ENCODE data around the gene BCAN. TPM values are rescaled to one million over a fixed set of nuclear protein-coding genes. Genes with fewer than 3 reads are reported as not detected.

Gene BCAN
- total and polyA plus RNA-seq, 10 donors = 0.10 to 0.11 TPM; not detected in 8

DNA sequence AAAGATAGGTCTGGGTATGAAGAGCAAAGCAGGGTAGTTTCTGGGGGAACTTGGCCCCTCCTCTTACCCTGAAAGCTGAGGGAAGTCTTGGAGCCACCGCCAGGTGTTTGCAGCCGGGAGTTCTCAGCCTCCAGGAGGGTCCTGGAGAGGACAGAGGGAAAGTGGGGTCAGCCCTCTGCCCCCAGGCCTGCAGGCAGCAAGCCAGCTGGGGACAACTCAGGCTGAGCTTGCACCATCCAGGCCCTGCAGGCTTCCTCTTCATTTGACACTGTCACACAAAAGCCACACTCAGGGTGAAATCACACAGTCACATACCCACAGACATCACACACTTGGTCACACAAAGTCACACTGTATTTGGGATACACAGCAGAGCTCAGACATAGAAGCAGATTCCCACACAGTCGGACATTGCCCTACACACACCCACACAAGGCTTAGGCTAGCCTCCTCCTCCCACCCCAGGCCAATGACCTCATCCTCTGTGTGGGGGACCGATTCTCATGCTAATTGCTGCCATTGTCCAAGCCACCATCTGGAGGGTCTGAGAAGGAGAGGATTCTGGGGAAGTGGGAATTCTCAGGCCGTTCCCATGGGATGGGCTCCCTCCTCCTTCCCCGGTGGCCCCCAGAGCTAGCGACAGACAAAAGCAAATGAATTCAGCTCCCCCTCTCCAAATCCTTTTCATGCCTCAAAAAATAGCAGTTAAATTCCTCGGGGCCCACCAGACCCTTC, 31.6 kb downstream of the BCAN start:
- TF ChIP-seq, protein P1, sequence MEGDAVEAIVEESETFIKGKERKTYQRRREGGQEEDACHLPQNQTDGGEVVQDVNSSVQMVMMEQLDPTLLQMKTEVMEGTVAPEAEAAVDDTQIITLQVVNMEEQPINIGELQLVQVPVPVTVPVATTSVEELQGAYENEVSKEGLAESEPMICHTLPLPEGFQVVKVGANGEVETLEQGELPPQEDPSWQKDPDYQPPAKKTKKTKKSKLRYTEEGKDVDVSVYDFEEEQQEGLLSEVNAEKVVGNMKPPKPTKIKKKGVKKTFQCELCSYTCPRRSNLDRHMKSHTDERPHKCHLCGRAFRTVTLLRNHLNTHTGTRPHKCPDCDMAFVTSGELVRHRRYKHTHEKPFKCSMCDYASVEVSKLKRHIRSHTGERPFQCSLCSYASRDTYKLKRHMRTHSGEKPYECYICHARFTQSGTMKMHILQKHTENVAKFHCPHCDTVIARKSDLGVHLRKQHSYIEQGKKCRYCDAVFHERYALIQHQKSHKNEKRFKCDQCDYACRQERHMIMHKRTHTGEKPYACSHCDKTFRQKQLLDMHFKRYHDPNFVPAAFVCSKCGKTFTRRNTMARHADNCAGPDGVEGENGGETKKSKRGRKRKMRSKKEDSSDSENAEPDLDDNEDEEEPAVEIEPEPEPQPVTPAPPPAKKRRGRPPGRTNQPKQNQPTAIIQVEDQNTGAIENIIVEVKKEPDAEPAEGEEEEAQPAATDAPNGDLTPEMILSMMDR (IDR thresholded peaks at IDR 0.05 in 8 of 11, conservative IDR thresholded peaks at IDR 0.05 in 3 of 11) = no peak
- TF ChIP-seq POLR2AphosphoS5 (IDR thresholded peaks at IDR 0.05) = peak in 2 of 3 donors; percentile 44 to 48
- TF ChIP-seq POLR2A (IDR thresholded peaks at IDR 0.05) = no peak
- no peaks in the 10 kb centered on the region for H3K9me3 ChIP-seq
- peaks cover 0 to 51% (median 23%) of the 10 kb centered on the region in 7 donors for H3K27me3 ChIP-seq (replicated peaks in 1 of 7)
- 64 to 68% (median 65%) methylated on average over 7 to 8 of the region's 8 CpGs for whole genome bisulfite sequencing, 5 donors
- H3K27ac ChIP-seq = peak overlapping the region in 7 of 8 donors; percentile 26 to 87 (median 82)
- no peak for DNase-seq
- H3K4me3 ChIP-seq = peak overlapping the region in 6 of 8 donors; percentile 25 to 73 (median 56)
- peaks cover 0 to 32% (median 0%) of the 10 kb centered on the region in 6 donors for H3K36me3 ChIP-seq
- H3K4me1 ChIP-seq = peaks cover 3 to 93% (median 62%) of the 10 kb centered on the region in 6 donors
- intact Hi-C loops (cut with DNase I; ENCODE audit: low total_unique reads) = no loop called here

DNA sequence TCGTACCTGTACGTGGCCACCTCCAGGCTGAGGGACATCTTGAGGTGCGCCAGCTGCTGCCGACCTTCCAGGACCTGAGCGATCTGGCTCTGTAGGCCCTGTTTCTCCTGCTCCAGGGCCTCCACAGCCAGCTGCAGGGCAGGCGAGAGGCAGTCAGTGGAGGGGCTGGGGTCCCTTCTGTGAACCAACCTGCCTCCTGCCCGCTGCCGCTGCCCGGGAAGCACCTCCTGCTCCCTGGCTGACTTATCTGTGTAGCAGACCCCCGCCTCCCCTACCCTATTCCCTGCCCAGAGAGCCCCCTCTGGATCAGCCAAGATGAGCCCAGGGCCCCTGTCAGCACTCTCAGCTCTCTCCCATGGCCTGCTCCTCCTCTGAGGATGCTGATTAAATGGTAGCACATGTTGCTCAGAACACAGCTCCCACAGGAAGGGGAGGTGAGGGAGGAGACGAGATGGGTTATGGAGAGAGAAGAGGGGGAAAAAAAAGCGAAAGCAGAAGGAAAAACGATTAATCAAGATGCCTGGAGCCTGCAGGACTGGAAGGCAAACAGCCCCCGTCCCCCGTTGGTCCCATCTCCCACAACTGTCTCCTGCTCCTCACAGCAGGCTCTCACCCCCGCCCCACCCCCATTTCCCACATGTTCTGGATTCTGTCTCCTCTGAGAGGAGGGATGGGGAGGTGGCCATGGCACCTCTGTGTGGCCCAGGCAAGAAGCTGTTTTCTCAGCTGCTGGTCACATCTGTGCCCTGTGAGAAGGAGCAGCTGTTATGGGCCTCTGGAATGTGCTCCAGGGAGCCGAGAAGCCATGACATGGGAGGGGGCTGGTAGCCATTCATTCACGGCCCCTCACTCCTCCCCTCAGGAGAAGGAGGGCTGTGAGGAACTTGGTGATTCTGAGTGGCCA, 33.5 kb downstream of the BCAN start:
- peaks cover 3 to 77% (median 51%) of the 10 kb centered on the region in 6 donors for H3K4me1 ChIP-seq
- no peak for DNase-seq
- H3K27me3 ChIP-seq (replicated peaks in 1 of 7) = peaks cover 0 to 69% (median 33%) of the 10 kb centered on the region in 7 donors
- TF ChIP-seq, protein P1 (IDR thresholded peaks at IDR 0.05 in 8 of 11, conservative IDR thresholded peaks at IDR 0.05 in 3 of 11) = no peak
- no peak for TF ChIP-seq POLR2AphosphoS5 (IDR thresholded peaks at IDR 0.05)
- peaks cover 0 to 32% (median 0%) of the 10 kb centered on the region in 6 donors for H3K36me3 ChIP-seq
- no peaks in the 10 kb centered on the region for H3K9me3 ChIP-seq
- peak overlapping the region; percentile 66 to 87 (median 81) for H3K27ac ChIP-seq
- intact Hi-C loops (cut with DNase I; ENCODE audit: low total_unique reads) = no loop called here
- H3K4me3 ChIP-seq = peak overlapping the region; percentile 46 to 73 (median 54)
- 56 to 65% (median 58%) methylated on average over 16 to 18 of the region's 18 CpGs for WGBS, 5 donors

DNA sequence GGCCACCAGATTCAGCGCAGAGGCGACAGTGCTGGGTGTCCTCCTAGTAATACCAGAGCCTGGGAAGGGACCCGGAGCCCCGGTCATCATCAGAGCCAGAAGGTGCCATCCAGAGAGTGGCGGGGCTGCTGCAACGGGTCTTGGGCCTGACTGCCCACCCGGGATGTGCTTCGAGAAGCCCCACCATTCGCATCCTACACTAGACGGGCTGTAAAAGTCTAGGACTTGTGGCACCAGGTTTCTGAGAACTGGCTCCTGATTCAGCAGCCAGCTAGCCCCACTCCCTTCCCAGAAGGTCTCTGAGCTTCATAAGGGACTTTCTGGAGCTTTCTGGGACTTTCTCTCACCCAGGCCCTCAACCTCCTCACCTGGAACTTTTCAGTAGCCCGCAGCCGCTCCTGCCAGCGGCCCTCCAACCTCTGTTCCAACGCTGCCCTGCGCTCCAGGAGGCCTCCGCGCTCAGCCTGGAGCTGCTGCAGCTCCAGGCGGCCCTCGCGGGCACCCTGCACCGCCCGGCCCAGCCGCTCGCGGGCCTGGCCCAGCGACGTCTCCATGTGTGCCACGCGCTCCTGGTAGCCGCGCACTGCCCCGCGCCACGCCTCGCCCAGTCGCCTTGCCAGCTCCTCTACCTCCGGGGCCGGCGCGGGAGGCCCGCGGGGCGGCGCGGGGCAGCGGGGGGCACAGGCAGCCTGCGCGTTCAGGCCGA, 34.4 kb downstream of the BCAN start:
- peak overlapping the region; percentile 66 to 87 (median 81) for H3K27ac ChIP-seq
- peak overlapping the region; percentile 46 to 73 (median 54) for H3K4me3 ChIP-seq
- no peak for DNase-seq
- H3K36me3 ChIP-seq = peaks cover 0 to 24% (median 0%) of the 10 kb centered on the region in 6 donors
- H3K27me3 ChIP-seq (replicated peaks in 1 of 7) = peaks cover 0 to 71% (median 33%) of the 10 kb centered on the region in 7 donors
- H3K9me3 ChIP-seq = no peaks in the 10 kb centered on the region
- TF ChIP-seq POLR2A (IDR thresholded peaks at IDR 0.05) (no peak), POLR2AphosphoS5 (IDR thresholded peaks at IDR 0.05) (no peak)
- TF ChIP-seq, protein P1 (IDR thresholded peaks at IDR 0.05 in 8 of 11, conservative IDR thresholded peaks at IDR 0.05 in 3 of 11) = no peak
- WGBS, 5 donors = 21 to 48% (median 25%) methylated on average over 18 to 49 of the region's 49 CpGs
- intact Hi-C loops (cut with DNase I; ENCODE audit: low total_unique reads) = no loop called here
- peaks cover 3 to 69% (median 44%) of the 10 kb centered on the region in 6 donors for H3K4me1 ChIP-seq

Measured in spleen (tissue), 11 donors.